Left lung (tissue), 10 donors: ENCODE measurements around the gene ALK. TPM values are rescaled to one million over a fixed set of nuclear protein-coding genes. Genes with fewer than 3 reads are reported as not detected.

ENCODE experiments used
- ATAC-seq: fragments of 200-7000 bp; cut with Tn5 transposase; one replicate; pipeline ENCODE4 v1.9.1; 2020; ENCODE audit warnings: moderate library complexity
- DNase-seq, 4 donors: peaks; one replicate each; pipeline ENCODE4 v3.0.0-alpha.2; 2013 to 2020
- H3K27ac ChIP-seq, 2 donors: fragments of 200-600 bp; sonication (generic) in 1 of 2; one replicate each; pipeline versions ENCODE4 v1.5.0 to v1.8.0; 2020 to 2021
- H3K27me3 ChIP-seq, 2 donors: fragments of 200-600 bp; sonication (generic) in 1 of 2; one replicate each; pipeline versions ENCODE4 v1.5.0 to v1.8.0; 2020 to 2021
- H3K36me3 ChIP-seq, 2 donors: fragments of 200-600 bp; sonication (generic) in 1 of 2; one replicate each; pipeline versions ENCODE4 v1.5.0 to v1.8.0; 2020 to 2021
- H3K4me1 ChIP-seq, 2 donors: fragments of 200-600 bp; one replicate each; pipeline ENCODE4 v1.8.0; 2021
- H3K4me3 ChIP-seq, 2 donors: fragments of 200-600 bp; sonication (generic) in 1 of 2; one replicate each; pipeline versions ENCODE4 v1.5.0 to v1.8.0; 2020 to 2021; ENCODE audit warnings: mild to moderate bottlenecking in 1 of 2
- H3K9me3 ChIP-seq, 2 donors: fragments of 200-600 bp; sonication (generic) in 1 of 2; one replicate each; pipeline versions ENCODE4 v1.5.0 to v1.8.0; 2020 to 2021
- CTCF ChIP-seq, 2 donors: fragments of 200-600 bp; sonication (generic) in 1 of 2; IDR thresholded peaks; one replicate each; pipeline versions ENCODE4 v1.5.0 to v1.8.0; 2021; ENCODE audit warnings: antibody characterized with exemption in 2 of 2
- intact Hi-C, 2 donors: fragments of 100-400 bp; cut with DNase I; formaldehyde crosslinking; loops; one replicate each; pipeline versions ENCODE4 v1.11.2 to v1.14.2; 2022
- polyA plus RNA-seq, 6 donors: library from polyadenylated mRNA; unstranded; fragments of 120-200 nt; gene quantifications; one replicate each; pipeline ENCODE4 v1.2.1, GENCODE V29; 2013; ENCODE audit not compliant: insufficient read length in 6 of 6
- total RNA-seq, 2 donors: library from RNA; stranded (reverse); fragmentation: NEBNext Ultra II Directional; extraction: Animal tissue kit (Norgen Biotek cat#: 25700); gene quantifications; one replicate each; pipeline ENCODE4 v1.2.1, GENCODE V29; 2021
- donor health status: DM: no; HTN: yes; CAD: no.
- donor health status: DM: no; HTN: no; CAD: no.

ALK gene
- total and polyA plus RNA-seq, 8 donors = 0.06 to 0.70 (median 0.12) TPM; not detected in 2

- peaks cover 0 to 39% of the 10 kb centered on the region in 2 donors for H3K36me3 ChIP-seq
These were observed 757.1 kb downstream of the ALK start for GRCh38 chr2:29164091-29164846.

GRCh38 chr2:29162204-29162928 lies 759.0 kb downstream of the ALK start:
- DNase-seq = no peak
- Histone ChIP-seq H3K36me3 (peaks cover 0 to 39% of the 10 kb centered on the region in 2 donors), H3K27ac (no peak overlapping the region), H3K27me3 (no peaks in the 10 kb centered on the region), H3K4me1 (no peaks in the 10 kb centered on the region), H3K4me3 (no peak overlapping the region), H3K9me3 (no peaks in the 10 kb centered on the region)
- intact Hi-C loops = no loop called here
- no peak for ATAC-seq
- TF ChIP-seq CTCF (IDR thresholded peaks at IDR 0.05) = no peak

More at GRCh38 chr2:29164091-29164846, 757.1 kb downstream of the ALK start:
- no peak overlapping the region for H3K4me3 ChIP-seq
- H3K27ac ChIP-seq = no peak overlapping the region
- H3K27me3 ChIP-seq = no peaks in the 10 kb centered on the region
- no peaks in the 10 kb centered on the region for H3K4me1 ChIP-seq
- no peaks in the 10 kb centered on the region for H3K9me3 ChIP-seq
- TF ChIP-seq CTCF (IDR thresholded peaks at IDR 0.05) = no peak
- ATAC-seq (no peak), DNase-seq (no peak)
- intact Hi-C loops = no loop called here

GRCh38 chr2:29160184-29160583 lies 761.2 kb downstream of the ALK start:
- Histone ChIP-seq H3K9me3 (no peaks in the 10 kb centered on the region), H3K36me3 (peaks cover 0 to 50% of the 10 kb centered on the region in 2 donors), H3K27me3 (no peaks in the 10 kb centered on the region), H3K27ac (no peak overlapping the region), H3K4me3 (no peak overlapping the region), H3K4me1 (no peaks in the 10 kb centered on the region)
- ATAC-seq (no peak), DNase-seq (no peak)
- intact Hi-C loops = no loop called here
- TF ChIP-seq CTCF (IDR thresholded peaks at IDR 0.05) = no peak

DNA sequence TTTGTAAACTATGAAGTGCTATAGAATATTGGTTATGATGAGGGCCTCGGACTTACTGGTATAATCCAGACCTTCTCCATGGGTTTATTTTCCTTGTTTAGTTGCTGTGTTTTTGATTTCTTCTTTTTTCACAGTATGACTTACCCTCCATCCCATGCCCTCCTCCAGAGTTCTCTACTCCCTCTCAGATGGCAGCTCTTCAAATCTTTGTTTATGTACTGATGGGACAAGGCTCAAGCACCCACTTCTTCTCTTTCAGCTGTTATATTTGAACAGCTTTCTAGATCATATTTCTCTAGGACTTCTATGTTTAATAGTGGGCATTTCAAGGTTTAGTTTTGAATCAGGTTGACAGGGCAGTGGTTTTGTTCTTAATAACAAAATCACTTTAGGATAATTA lies 762.3 kb downstream of the ALK start:
- no peak for TF ChIP-seq CTCF (IDR thresholded peaks at IDR 0.05)
- DNase-seq = peak in 2 of 4 donors; percentile 1 to 4
- no peaks in the 10 kb centered on the region for H3K9me3 ChIP-seq
- H3K4me1 ChIP-seq = no peaks in the 10 kb centered on the region
- H3K4me3 ChIP-seq = no peak overlapping the region
- no peak overlapping the region for H3K27ac ChIP-seq
- H3K36me3 ChIP-seq = peaks cover 0 to 61% of the 10 kb centered on the region in 2 donors
- intact Hi-C loops = no loop called here
- no peaks in the 10 kb centered on the region for H3K27me3 ChIP-seq
- ATAC-seq = peak; percentile 96

DNA sequence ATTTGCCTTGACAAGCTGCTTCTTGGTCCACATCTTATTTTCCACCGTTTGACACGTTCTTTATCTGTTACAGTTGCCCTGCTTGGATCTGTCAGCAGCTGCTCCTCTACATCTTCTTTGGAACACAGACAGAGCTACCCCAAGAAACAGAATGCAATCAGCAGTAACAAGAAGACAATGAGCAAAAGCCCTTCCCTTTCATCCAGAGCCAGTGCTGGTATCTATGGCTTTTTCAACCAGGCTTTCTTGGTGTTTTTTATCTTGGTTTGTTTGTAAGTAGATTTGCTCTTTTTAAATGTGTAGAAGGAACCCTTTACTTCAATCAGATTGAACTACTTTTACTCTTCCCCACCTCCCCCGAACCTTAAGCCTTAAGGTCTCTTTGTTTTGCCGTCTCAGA lies 764.3 kb downstream of the ALK start:
- intact Hi-C loops = no loop called here
- TF ChIP-seq CTCF (IDR thresholded peaks at IDR 0.05) = no peak
- Histone ChIP-seq H3K27ac (no peak overlapping the region), H3K9me3 (no peaks in the 10 kb centered on the region), H3K4me1 (no peaks in the 10 kb centered on the region), H3K4me3 (no peak overlapping the region), H3K36me3 (peaks cover 0 to 76% of the 10 kb centered on the region in 2 donors), H3K27me3 (no peaks in the 10 kb centered on the region)
- DNase-seq = no peak
- ATAC-seq = no peak
